Measurements from ENCODE around the gene MAP3K9.

DNA sequence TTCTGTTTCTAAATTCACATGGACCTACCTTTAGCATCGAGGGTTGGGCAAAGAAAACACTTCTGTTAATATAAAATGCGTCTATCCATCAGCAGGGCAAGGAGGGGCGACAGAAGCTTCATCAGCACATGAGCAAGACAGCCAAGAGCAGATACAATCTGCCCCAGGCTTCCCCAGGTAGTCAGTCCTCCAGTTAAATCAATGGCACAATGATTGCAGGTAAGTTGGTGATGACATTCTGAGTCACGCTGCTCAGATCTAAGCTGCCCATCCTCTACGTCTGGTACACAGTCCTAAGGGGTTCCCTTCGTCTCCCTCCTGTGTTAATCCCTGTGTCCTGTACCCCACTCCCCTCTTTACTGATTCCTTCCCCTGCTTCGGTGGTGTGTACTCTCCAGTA lies 38.8 kb downstream of the MAP3K9 start:
- no peak for TF ChIP-seq CTCF (IDR thresholded peaks at IDR 0.05)
- no peak for TF ChIP-seq EP300 (IDR thresholded peaks at IDR 0.05)
- no peak for TF ChIP-seq POLR2A (IDR thresholded peaks at IDR 0.05)
